ENCODE measurements around the gene RAPGEF1.
A peak's percentile ranks its signal among the peaks of the same experiment; 100 is the strongest.

Gene RAPGEF1

DNA sequence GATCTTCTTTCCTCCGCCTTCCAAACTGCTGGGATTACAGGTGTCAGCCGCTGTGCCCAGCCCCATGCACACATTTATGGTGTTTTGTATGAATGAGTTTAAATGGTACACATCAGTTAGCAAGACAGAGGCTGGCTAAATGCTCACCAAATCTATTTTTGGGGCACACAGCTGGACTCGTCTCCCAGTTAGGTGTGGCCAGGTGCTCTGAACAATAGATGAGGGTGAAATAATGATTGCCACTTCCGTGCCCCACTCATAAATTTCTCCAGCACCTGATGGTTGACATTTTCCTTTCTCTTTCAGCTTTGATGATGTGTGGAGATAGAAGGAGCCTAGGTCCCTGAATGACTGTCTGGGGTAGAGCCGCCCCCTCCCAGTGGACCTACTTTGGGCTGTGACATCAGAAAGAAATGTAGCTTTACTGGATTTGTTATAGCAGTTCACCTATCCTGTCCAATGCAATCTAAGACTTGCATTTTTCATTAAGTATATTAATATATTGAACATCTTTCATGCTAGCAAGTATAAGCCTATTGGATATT is 8.6 kb upstream of the RAPGEF1 start:
- no peak for DNase-seq

DNA sequence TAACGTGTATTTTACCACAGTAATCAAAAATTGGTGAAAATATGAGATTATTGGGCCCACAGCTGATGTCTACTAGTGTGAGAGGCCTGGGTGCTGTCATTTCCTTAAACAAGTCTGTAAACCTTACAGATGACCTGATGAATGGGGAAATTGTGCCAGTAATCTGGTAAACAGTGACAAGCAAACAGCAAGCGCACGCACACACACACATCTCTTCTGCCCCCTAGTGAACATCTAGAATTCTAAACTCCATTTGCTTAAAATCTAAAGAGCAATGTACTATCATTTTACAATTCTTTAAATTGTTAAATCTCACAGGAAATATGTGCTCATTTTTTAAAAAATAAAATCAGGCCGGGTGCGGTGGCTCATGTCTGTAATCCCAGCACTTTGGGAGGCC is 7.5 kb upstream of the RAPGEF1 start:
- DNase-seq, result no peak

DNA sequence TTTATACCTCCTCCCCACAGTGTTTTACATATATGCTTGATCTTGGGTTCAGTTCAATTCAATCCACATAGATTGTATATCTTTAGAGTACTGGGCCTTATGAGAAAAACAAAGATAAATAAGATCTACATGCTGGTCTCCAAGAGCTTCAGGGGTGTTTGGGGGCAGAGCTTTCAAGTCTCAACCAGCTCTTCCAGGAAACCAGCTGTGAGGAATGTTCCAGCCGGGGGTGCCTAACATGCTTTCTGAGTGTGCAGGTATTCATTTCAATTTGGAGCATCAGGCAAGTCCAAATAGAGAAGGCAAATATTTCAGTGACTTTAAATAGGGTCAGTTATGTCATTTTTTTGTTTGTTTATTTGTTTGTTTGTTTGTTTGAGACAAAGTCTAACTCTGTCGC is 5.7 kb upstream of the RAPGEF1 start:
- no peak for DNase-seq

DNA sequence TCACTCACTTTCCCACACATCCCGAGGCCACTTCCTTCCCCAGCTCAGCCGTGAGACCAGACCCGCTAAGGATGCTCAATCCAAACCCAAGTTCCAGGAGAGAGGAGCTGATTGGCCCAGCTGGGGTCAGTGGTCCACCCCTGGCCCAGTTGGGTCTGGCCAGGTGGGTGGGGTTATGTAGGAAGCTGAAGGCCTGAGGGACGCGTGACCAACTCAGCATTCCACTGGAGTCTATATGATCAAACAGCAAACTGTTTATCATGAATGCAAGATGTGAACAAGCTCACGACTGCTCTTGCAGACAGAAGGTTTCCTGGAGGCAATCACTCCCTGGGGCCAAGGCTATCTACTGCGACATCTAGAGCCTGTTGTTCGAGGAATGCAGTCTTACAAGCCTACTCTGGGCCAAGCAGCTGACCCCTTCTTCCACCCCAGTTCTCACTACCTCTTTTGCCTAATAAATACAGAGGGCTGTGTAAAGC is 4.9 kb upstream of the RAPGEF1 start:
- DNase-seq, result no peak

DNA sequence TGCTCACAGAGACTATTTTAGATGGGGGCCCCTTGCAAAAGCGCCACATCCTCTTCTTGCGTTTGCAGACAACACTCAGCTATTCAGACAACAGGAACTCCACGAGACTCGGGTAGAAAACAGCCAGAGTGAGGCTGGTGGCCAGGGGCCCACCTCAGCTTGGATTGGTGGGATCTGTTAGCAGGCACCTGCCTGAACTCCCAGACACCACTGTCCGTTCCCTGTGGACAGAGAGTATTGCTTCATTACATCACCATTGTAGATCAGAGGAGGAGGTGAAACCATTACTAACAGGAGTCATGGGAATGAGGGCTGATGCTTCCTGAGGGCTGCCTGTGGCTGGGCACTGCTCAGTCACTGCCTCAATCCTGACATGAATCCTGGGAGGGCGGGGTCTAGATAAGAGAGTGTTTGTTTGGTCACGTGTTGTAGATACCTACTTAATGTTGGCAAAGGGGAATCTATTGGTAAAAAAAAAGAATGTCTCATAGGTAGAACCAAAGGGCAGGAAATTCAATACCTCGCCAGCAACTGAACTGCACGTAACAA is 4.4 kb upstream of the RAPGEF1 start:
- DNase-seq, result no peak

DNA sequence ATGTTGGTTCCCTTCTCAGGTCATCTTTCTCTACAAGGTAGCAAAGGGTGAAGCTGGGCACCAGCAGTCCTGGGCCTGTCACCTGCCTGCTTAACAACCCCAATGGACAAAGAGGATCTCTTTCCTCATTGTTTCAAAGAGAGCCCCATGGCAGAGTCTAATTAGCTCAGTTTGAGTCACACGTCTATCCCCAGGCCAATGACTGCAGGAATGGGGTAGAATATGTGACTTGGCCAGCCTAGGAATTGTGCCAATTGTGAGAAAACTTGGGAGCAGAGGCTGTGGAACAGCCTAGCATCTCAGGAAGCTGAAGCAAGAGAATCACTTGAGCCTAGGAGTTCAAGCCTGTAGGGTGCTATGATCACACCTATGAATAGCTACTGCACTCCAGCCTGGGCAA is 3.6 kb upstream of the RAPGEF1 start:
- no peak for DNase-seq

DNA sequence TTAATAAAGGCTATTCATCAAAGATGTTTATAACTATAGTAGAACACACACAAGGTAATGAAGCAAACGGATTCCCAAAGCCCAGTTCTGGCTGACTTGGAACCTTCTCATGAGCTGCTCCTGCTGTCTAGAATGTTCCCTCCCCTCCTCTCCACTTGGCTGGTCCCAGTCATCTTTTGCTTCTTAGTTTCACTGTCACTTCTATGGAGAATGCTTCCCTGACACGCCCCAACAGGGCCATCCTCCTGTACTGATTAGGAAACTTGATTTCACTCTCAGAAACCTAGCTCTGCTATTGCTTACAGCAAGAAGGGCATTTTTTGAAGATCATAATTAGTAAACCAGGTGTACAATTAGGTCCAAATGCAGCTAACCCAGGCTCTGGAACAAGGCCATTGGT is 3.2 kb upstream of the RAPGEF1 start:
- no peak for DNase-seq

DNA sequence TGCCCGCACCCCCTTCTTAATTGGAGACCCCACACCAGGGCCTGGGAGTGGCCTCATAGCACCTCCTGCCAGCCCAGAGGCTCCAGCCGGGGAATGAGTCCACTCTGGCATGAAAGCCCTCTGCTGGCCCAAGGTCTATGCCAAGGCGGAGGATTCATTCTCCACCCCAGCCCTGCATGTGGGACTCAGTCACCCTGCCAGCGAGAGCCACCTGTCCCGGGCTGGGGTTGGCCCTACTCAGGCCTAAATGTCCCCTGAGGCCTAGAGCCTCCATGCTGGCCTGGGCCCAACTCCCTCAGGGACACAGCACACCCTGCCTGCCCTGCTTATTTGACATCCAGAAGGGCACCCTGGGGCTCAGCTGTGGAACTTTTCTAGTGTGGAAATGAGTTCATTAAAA is 1.0 kb upstream of the RAPGEF1 start:
- DNase-seq, result no peak

DNA sequence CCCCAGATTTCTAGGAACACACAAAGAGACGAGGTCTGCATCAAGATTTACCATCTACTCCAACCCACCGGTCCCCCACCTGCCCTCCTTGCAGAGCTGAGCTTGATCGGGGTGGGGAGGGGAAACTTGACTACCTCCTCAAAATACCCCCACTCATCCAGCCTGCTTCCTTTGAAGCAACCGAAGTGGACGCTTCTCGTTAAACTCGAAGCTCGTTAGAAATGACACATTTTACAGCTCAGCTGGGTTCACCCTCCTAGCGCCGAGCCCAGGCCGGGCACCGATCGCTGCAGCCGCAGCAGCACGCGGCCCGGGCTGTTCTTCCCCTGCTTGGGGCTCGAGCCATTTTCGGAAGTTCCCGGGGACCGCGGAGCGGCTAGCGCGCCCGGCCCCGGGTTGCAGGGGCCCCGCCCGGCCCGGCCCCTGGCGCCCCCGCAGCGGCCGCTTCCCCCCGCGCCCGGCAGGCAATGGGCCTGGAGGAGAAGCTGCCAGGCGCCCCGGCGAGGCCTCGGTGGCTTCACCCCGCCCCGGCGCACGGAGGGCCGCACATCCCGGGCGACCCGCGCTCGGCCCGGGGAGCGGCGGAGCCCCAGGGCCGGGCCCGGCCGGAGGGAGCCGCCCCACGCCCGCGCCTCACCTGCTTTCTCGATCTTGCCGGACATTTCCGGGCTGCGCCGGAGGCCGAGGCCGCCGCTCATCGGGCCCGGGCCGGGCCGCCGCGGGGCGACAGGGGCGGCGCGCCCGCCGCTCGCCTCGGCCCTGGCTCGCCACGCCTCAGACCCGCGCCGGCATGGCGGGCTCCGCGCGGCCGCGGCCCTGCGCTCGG is 530 bp downstream of the RAPGEF1 start:
- peak; percentile 66 for DNase-seq

DNA sequence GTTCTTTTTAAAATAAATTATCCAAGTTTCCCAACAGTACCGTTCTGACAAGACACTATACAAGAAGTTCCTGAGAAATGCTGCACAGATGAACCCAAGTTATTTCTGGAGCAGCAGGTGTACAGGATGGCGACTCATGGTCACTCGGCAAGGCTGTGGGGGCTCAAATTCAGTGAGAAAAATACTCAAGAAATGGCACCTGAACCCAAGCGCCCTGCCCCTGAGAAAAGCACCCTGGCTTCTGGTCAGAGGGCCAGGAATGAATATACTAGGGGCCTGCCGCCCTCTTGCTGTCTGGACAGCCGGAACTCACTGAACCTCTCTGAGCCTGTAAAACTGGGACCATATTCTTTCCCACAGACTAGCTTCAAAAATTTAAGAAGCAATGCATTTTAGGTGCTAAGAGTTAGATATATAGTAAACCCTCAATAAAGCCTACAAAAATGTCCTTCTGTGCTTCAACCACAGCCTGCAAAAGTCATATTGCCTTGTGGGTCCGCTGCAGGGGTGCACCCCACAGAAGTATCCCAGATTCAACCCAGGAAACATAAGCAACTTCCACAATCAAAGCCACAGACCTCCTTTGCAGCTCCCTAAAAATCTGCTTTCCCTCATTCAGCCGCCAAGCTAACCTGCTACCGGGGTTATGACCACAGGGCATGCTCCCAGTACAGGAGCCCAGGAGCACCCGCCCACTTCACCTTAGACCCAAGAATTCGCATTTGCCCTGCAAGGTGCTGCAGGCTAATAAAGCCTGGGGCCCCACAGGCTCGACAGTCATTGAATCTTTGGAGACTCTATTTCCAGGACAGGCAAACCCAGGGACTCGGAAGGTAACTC is 1.4 kb downstream of the RAPGEF1 start:
- no peak for DNase-seq

DNA sequence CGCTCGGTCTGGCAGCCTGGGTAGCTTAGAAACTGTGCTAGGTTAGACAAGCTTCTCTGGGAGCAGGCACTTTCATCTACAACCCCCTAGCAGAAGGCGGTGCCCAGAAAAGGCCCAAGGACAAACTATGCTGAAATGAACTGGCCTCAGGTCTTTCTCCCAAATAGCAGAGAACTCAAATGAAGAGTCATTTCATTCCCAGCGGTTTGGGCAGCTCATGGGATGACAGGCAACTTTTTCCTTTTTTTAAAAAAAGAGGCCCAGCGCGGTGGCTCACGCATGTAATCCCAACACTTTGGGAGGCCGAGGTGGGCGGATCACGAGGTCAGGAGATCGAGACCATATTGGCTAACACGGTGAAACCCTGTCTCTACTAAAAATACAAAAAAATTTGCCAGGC is 2.5 kb downstream of the RAPGEF1 start:
- DNase-seq, result no peak

DNA sequence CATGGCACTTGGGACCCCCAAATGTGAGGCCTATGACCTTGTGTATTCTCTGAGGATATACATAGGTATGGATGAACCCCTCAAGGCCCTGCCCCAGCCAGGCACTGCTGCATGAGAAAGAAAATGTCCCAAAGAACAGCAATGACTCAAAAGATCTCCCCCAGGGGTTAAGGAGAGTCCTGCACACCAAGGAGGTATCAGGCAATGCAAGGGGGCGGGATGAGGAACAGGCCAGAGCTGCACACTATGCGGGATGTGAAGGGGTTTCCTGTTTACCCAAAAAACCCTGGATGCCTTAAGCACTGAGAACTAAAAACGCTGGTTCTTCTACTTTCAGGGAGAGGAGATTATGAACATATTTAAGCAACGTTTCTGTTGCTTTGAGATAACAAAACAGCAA is 3.4 kb downstream of the RAPGEF1 start:
- DNase-seq, result no peak

DNA sequence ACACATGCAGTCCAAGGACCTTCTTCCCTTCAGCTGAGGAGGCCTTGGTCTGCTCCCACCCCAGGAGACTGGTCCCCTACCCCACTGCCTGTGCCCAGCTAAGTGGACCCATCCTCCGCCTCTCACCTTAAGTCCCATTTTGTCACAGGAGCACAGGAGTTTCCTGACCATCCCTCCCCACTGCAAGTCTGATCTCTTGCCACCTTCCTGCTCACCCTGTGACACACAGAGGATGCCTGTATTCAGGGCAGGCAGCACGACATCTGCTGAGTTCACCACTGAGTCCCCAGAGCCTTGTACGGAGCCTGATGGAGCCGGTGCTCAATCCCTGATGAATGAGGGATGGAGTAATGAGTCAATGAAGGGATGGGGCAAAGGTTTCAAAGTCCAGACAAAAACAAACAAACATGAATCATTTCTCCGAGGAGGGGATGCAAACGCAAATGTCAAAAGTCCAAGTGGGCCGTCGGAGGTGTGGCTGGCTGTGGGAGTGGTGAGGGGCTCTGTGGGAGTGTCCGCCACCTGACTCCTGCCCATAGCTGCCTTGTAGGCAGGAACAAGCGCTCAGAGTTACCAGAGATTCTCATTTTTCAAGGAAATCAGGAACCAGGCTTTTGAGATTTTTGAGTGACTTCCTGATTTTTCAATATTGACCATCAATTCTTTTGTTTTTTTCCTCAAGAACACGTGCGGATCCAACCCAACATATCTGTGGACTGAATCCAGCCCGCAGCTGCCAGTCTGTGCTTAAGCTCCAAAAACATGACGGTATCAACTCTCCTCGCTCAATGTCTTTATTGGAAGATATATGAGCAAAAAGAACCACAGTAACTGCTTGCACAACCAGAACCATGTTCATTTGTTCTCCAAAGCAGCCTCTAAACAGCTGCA is 4.4 kb downstream of the RAPGEF1 start:
- DNase-seq, result no peak

DNA sequence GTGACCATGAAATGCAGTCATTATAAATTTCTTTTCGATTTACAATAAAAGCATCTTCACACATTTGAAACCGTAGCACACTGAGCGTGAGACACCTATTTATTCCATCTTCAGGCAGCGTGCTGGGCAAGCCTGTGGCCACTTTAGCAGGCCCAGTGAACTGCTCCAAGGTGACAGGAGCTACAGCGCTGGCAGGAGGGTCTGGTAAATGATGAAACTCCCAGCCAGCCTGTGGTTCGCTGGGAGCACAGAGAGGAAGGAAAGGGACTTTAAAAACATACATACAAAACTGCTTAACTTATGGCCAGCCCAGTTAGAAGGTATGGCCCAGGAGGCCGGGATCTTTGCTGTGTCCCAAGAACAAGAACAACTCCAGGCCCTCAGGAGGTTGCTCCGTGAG is 5.1 kb downstream of the RAPGEF1 start:
- DNase-seq, result no peak

DNA sequence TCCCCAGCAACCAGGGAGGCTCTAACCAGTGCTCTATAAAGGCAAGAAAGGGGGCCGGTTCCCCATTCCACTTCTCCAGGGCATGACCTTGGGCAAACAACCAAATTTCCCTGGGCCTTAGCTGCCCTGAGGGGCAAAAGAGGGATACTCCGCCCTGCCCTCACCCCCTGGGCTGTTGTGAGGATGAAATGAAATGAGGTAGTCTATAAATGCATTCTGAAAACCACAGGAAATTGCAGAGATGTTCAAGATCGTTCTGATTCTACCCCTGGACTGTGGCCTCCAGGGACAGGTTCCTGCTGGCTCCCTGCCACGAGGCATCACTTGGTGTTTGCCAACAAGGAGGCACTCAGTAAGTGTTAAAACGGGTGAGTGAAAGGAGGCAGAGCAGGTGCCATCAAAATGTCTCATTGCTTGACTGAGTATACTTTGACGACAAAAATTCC is 5.7 kb downstream of the RAPGEF1 start:
- DNase-seq, result peak; percentile 59

DNA sequence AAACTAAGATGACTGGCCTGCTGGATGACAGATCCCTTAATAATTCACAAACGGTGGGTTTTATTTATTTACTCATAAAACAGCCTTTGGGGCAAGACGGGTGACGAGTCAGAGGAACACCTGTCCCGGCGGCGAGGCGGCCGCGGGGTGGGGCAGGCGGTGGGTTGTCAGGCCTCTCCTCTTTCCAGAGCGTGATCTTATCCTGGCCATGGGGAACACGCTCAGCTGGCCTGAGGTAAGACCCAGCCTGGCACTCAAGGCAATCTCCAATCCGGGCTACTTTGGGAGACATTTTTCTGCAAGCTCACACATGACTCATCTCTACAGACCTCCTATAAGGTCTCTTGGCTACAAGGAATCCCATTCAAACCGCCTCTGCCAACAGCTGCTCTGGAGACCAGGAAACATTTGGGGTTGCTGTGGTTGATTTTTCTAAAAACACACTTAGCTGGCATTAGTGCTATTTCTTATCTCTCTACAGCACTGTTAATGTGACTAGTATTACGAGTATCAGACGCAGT is 6.3 kb downstream of the RAPGEF1 start:
- peak; percentile 58 for DNase-seq

DNA sequence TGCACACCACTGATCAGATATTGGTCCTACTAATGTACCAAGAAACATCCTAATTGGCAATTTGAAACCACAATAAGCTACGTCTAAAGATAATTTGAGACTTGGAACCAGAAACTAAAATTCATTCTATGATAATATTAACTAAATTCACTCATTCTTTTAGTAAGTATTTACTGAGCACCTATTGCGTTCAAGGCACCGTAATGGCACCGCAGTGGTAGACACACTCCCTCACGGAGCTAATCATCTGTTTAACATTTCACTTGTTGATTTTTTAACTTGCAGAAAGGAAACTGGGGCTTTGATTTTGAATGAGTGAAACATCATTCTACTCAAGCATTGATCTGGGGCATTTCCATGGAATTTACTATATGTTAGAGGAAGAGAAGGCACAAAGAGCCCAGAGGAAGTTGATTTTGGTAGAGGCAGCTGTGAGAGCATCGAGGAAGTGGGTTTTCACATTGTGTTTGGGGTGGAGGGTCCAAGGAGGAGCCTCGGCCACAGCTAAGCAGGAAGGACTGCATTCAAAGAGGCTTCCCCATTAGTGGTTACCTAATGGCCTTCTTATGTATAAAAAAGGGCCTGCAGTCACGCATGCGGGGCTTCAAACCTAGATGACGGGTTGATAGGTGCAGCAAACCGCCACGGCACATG is 7.1 kb downstream of the RAPGEF1 start:
- DNase-seq, result no peak

DNA sequence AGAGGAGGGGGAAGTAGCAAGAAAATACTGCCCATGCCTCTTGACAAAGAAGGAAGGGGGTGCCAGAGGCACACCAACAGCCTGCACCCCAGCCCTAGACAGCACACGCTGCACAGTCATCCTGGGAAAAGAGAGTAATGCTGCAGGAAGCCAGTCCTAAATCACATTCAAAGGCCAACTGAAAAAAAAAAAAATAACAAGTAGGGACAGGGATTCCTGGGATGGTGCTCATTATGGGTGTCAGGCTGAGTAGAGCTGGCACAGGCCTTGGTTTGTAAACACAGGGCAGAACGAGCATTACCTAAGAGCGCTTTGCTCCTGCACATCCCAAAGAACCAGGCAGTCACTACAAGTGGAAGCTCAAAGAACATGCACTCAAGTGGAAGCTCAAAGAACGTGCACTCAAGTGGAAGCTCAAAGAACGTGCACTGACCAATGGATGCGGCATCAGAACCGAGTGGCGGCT is 7.8 kb downstream of the RAPGEF1 start:
- DNase-seq, result no peak

DNA sequence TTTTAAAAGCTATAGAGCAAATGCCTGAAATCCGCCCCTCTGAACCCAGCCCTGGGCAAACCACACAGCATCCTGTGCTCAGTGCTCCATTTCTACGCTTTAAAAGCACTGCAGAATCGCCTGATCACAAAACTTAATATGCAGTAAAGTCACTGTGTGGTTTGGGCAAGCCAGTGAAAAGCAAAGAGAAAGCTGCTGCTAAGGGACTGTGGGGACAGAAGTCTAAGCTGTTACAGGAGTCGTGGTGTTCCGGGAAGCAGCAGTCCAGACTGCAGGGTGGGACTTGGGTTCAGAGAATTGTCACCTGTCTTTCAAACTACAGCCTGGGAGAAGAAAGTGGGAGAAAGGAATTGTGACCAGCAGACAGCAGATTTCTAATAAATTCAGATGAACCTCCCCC is 8.2 kb downstream of the RAPGEF1 start:
- DNase-seq, result no peak

DNA sequence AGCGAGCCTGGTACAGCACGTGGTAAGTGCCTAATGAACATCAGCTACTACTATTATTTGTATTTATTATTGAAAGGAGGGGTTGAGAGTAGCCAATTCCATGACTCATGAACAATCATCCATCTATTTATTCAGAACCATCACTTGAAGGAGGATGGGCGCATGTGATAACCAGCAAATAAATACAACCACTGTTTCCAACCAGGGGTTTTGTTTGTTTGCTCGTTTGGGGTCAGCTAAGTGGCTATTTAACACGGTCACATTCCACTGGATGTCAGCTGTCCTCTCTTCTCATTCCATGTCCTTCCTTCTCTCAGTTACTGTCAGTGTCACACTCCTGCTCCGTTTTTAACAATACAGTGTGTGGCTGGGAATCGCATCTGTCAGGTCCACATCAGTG is 8.6 kb downstream of the RAPGEF1 start:
- no peak for DNase-seq

DNA sequence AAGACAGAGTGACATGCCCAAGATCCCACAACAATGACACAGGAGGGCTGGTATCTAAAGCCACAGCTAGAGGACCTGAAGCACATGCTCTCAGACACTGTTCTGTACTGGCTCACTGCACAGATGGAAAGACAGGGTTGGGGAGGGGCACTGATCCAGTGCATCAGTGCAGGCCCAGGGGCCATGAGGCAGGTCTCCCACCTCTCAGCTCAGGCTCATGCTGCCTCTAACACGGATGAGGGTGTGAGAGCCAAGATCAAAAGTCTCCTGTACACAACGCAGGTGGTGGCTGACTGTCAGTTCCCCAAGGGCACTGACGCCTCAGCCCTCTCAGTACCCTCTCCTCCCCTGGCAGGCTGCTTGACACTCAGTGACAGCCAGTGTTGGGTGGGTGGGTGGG is 10.9 kb downstream of the RAPGEF1 start:
- peak; percentile 70 for DNase-seq

DNA sequence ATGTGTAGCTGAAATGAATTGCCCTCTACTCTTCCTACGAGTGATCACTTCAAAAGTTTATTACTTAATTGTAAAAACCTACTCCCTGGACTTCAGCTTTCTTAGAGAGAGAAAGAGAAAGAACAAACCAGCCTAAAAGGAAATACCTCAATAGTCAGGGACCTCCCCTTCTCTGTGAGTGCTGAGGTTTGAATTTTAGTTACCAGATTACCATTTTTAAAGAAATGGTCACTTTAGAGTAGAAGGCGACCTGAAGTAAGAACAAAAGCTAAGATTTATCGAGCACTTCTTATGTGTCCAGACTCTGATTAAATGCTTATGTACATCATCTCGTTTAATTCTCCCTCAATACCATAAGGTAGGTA is 11.3 kb downstream of the RAPGEF1 start:
- no peak for DNase-seq

All from activated T-cell treated with anti-CD3 and anti-CD28 coated beads, Interleukin-2, amount 50 U/mL, for 1 hour (primary cell).